K562 (cell line): ENCODE measurements around the gene IGF2. TPM values are rescaled to one million over a fixed set of nuclear protein-coding genes. Genes with fewer than 3 reads are reported as not detected.

Experiments used
- ATAC-seq: fragments of 200-7000 bp; cut with Tn5 transposase; 3 replicates; pipeline ENCODE4 v1.9.1; 2020; ENCODE audit warnings: moderate library complexity
- BruUV-seq: library from RNA; stranded (reverse); fragments of 400-500 nt; replicated peaks from 2 replicates; lab custom pipeline; 2021; lab: Mats Ljungman, UMichigan
- CTCF ChIA-PET: fragments of 300-600 bp; formaldehyde crosslinking; extraction: SDS; loops from one replicate; lab custom pipeline; 2021; ENCODE audit warnings: low intra/inter-chr PET ratio; lab: Yijun Ruan, JAX
- POLR2A ChIA-PET: fragments of 300-600, 350-650 bp; sonication (Branson Sonifier 250); formaldehyde crosslinking; extraction: SDS; loops from one replicate; lab custom pipeline; 2021; ENCODE audit warnings: antibody characterized with exemption, inconsistent platforms; lab: Yijun Ruan, JAX
- DNase-seq, 4 experiments: peaks; one replicate each; pipeline versions ENCODE4 v3.0.0 to v3.0.0-alpha.2; 2011 to 2018; ENCODE audit warnings: low spot score in 3 of 4, mixed read lengths in 3 of 4; ENCODE audit errors: extremely low read depth in 1 of 4
- FAIRE-seq: peaks from 2 replicates; lab custom pipeline; 2011; peaks lifted over from hg19 to GRCh38; lab: Jason Lieb, UNC
- H2AFZ ChIP-seq: 2 replicates; pipeline ENCODE4 v1.6.0; 2011; ENCODE audit warnings: low read depth, low read length, control low read depth, inconsistent platforms
- H3K27ac ChIP-seq: fragments of 200-600 bp; 3 replicates; pipeline ENCODE4 v1.8.0; 2011; ENCODE audit warnings: low read depth, mild to moderate bottlenecking, control low read depth, inconsistent platforms, low read length, moderate library complexity, mixed read lengths; ENCODE audit errors: extremely low read depth
- H3K27me3 ChIP-seq, 2 experiments: fragments of 300-600 bp in 1 of 2; 2 replicates in 1 of 2; 3 replicates in 1 of 2; pipeline versions ENCODE4 v1.6.0 to v1.8.0; 2011; ENCODE audit warnings: inconsistent platforms in 2 of 2, low read length in 2 of 2, mild to moderate bottlenecking in 1 of 2, mixed read lengths in 1 of 2, moderate library complexity in 1 of 2; ENCODE audit not compliant: control insufficient read depth in 2 of 2, insufficient read depth in 2 of 2
- H3K36me3 ChIP-seq: fragments of 300-600 bp; 3 replicates; pipeline ENCODE4 v1.8.0; 2011; ENCODE audit warnings: mild to moderate bottlenecking, low read length, inconsistent platforms; ENCODE audit not compliant: control insufficient read depth, insufficient read depth
- H3K4me1 ChIP-seq, 2 experiments: fragments of 200-600 bp in 1 of 2; replicated peaks in 1 of 2; 2 replicates in 1 of 2; 3 replicates in 1 of 2; pipeline versions ENCODE4 v1.5.1 to v1.8.0; 2011; ENCODE audit warnings: inconsistent platforms in 2 of 2, low read length in 2 of 2, mild to moderate bottlenecking in 1 of 2, mixed read lengths in 1 of 2, moderate library complexity in 1 of 2; ENCODE audit not compliant: control insufficient read depth in 2 of 2, insufficient read depth in 2 of 2
- H3K4me2 ChIP-seq: 2 replicates; pipeline ENCODE4 v1.6.1; 2011; ENCODE audit warnings: low read length, control low read depth, inconsistent platforms, mixed read lengths; ENCODE audit not compliant: insufficient read depth
- H3K4me3 ChIP-seq: fragments of 200-600 bp; sonication (generic), shearing (Covaris generic); 2 replicates; pipeline ENCODE4 v1.5.1; 2016; ENCODE audit warnings: control low read depth, inconsistent platforms
- H3K79me2 ChIP-seq: fragments of 200-600 bp; 3 replicates; pipeline ENCODE4 v1.8.0; 2011; ENCODE audit warnings: low read length, inconsistent platforms; ENCODE audit not compliant: control insufficient read depth, insufficient read depth
- H3K9ac ChIP-seq, 2 experiments: 2 replicates each; pipeline versions ENCODE4 v1.6.0 to v1.6.1; 2011; ENCODE audit warnings: low read depth in 2 of 2, low read length in 2 of 2, control low read depth in 1 of 2, inconsistent platforms in 1 of 2, mild to moderate bottlenecking in 1 of 2, mixed read lengths in 1 of 2; ENCODE audit not compliant: insufficient read depth in 1 of 2
- H3K9me1 ChIP-seq: one replicate; pipeline ENCODE4 v1.6.0; 2011; ENCODE audit warnings: inconsistent platforms, mild to moderate bottlenecking, low read length, moderate library complexity; ENCODE audit not compliant: control insufficient read depth, insufficient read depth
- H3K9me3 ChIP-seq: replicated peaks from 2 replicates; pipeline ENCODE4 v1.5.1; 2011; ENCODE audit warnings: low read depth, low read length, inconsistent platforms; ENCODE audit not compliant: control insufficient read depth, insufficient read depth
- H4K20me1 ChIP-seq: replicated peaks from 2 replicates; pipeline ENCODE4 v1.6.1; 2011; ENCODE audit warnings: low read length, inconsistent platforms, mixed read lengths; ENCODE audit not compliant: control insufficient read depth, insufficient read depth
- KLF1 ChIP-seq: fragments of 450-650 bp; IDR thresholded peaks from 2 replicates; pipeline ENCODE4 v1.6.1; 2016; ENCODE audit warnings: missing genetic modification characterization, missing compliant biosample characterization
- NR1H2 ChIP-seq: sonication (generic); formaldehyde crosslinking; IDR thresholded peaks from 2 replicates; pipeline ENCODE4 v1.4.0; 2020; ENCODE audit warnings: mild to moderate bottlenecking, missing genetic modification reagents
- RBBP5 ChIP-seq: fragments of 200-600 bp; sonication (generic); IDR thresholded peaks from 2 replicates; pipeline ENCODE4 v1.6.1; 2012; ENCODE audit warnings: borderline replicate concordance, mild to moderate bottlenecking, low read length, control low read depth, inconsistent platforms; ENCODE audit not compliant: insufficient read depth, poor library complexity, severe bottlenecking
- RBM22 ChIP-seq: fragments of 200-400 bp; formaldehyde crosslinking; IDR thresholded peaks from 2 replicates; pipeline ENCODE4 v1.6.1; 2018; ENCODE audit warnings: low read length, low read depth; ENCODE audit not compliant: poor library complexity, severe bottlenecking
- SIX5 ChIP-seq, 2 experiments: IDR thresholded peaks; 2 replicates each; pipeline ENCODE4 v1.6.1; 2011; ENCODE audit warnings: low read length in 2 of 2, borderline replicate concordance in 1 of 2, low read depth in 1 of 2, mild to moderate bottlenecking in 1 of 2, moderate library complexity in 1 of 2; ENCODE audit not compliant: insufficient read depth in 1 of 2
- SMC3 ChIP-seq: conservative IDR thresholded peaks from 2 replicates; pipeline ENCODE4 v1.6.1; 2011; ENCODE audit warnings: low read depth, low read length, improper control_type of control experiment; ENCODE audit not compliant: insufficient read depth
- ZNF431 ChIP-seq: sonication (generic); formaldehyde crosslinking; IDR thresholded peaks from 2 replicates; pipeline ENCODE4 v1.8.0; 2022; ENCODE audit warnings: mild to moderate bottlenecking, missing genetic modification reagents
- WGBS: fragments of 100-300 bp; shearing (Covaris generic); methylation state at CpG from one replicate; pipeline ENCODE4 v1.1.6; 2016; ENCODE audit warnings: low coverage, mixed read lengths; ENCODE audit not compliant: insufficient coverage; ENCODE audit errors: missing lambda C conversion rate; 5-methylcytosine and 5-hydroxymethylcytosine counted together
- in situ Hi-C: fragments of 300-500 bp; cut with MboI; formaldehyde crosslinking; loops from 4 replicates; pipeline ENCODE4 v1.15.0; 2018; ENCODE audit warnings: inconsistent platforms, mixed read lengths
- intact Hi-C: fragments of 100-400 bp; cut with micrococcal nuclease; formaldehyde crosslinking; loops from 2 replicates; pipeline ENCODE4 v1.14.2; 2022
- polyA plus RNA-seq, 8 experiments: library from polyadenylated mRNA; depleted of rRNA in 4 of 8; stranded (reverse) in 5 of 8; unstranded in 3 of 8; fragments of >200 nt; fragmentation: Nextera tagmentation in 2 of 8; fragmentation: Illumina TruSeq in 1 of 8; extraction: Ambion mirVana in 2 of 8; extraction: Trizol in 1 of 8; gene quantifications; 2 replicates each; pipeline versions ENCODE4 v1.2.1 to v1.2.3, GENCODE V29; 2011 to 2014; ENCODE audit warnings: inconsistent platforms in 1 of 8, missing spikeins in 1 of 8
- total RNA-seq, 7 experiments: library from RNA; depleted of rRNA in 6 of 7; stranded (reverse); fragments of >200 nt in 6 of 7; fragmentation: Illumina TruSeq in 2 of 7; extraction: Trizol in 2 of 7; gene quantifications; 2 replicates each; pipeline versions ENCODE4 v1.2.1 to v1.2.3, GENCODE V29; 2011 to 2021; ENCODE audit warnings: low replicate concordance in 1 of 7

IGF2 gene
- total and polyA plus RNA-seq, 9 of the 15 experiments (the other 6 are each of a cell fraction or from before 2014, with no cell fraction given), result 0.16 TPM; not detected in 8

DNA sequence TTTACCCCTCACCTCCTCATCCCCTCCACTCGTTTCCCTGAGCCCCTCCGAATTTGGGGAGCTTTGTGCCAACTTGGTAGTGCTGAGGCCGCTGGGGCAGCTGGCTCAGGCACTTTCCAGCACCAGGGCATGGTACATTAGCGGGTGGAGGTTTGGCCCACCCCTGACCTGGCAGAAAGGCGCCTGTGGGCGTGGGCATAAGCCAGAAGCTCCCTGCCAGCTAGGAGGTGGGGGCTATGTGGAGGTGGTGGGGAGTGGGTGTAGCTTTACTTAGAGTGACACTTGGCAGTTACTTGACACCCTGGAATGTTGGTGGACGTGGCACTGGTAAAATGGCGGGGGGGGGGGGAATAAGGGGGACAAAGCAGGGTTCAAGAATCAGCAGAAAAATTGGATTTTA, 10.3 kb upstream of the IGF2 start (continued):
- TF ChIP-seq RBBP5 (no peak), SMC3 (no peak), NR1H2 (CRISPR knock-in tag) (no peak)

- BruUV-seq, result no TSS peak
- Histone ChIP-seq H2AFZ (no peak overlapping the region), H3K4me3 (no peak overlapping the region), H3K79me2 (no peaks in the 10 kb centered on the region), H3K9me3 (no peaks in the 10 kb centered on the region), H3K4me1 (peaks cover 0 to 10% of the 10 kb centered on the region in 2 experiments; a peak in 1 of 5 replicates), H3K9me1 (no peaks in the 10 kb centered on the region)
- DNase-seq, result no peak
- in situ Hi-C loops, result no loop called here
- POLR2A ChIA-PET, result interaction anchor here (0.7 to 1.8 kb wide), 3 partner anchors 9 to 114 kb away, joined by 3 to 7 read pairs (median 3); no protein-coding TSS in a partner anchor
- no peak for TF ChIP-seq RBM22
- TF ChIP-seq KLF1, result no peak
- TF ChIP-seq SIX5 (IDR thresholded peaks at IDR 0.05; ENCODE audit: borderline replicate concordance in 1 of 2, insufficient read depth in 1 of 2, low read depth in 1 of 2, low read length in 2 of 2), result no peak
- no peak for TF ChIP-seq ZNF431
- TF ChIP-seq, all 486 proteins: peak for 0
- FAIRE-seq (no peak), ATAC-seq (no peak)
- H3K9ac ChIP-seq, result no peak overlapping the region
- no peak overlapping the region for H3K27ac ChIP-seq
- H4K20me1 ChIP-seq, result peaks cover 29% of the 10 kb centered on the region; the same call in 1 of the 2 replicates
- WGBS, result 0% methylated on average over 5 of the region's 5 CpGs
- H3K27me3 ChIP-seq, result peaks cover 4 to 54% of the 10 kb centered on the region in 2 experiments; a peak in 3 of 5 replicates
- H3K4me2 ChIP-seq, result no peak overlapping the region
- no peaks in the 10 kb centered on the region for H3K36me3 ChIP-seq
- CTCF ChIA-PET, result interaction anchor here (0.7 kb wide), 1 partner anchor 113 kb away, joined by 3 read pairs; no protein-coding TSS in a partner anchor
- intact Hi-C loops, result no loop called here
Observed at GRCh38 chr11:2148595-2148994, 9.4 kb upstream of the IGF2 start.
